PFSK-1 (cell line): Measurements from ENCODE around the gene OAS3.

Experiments
- FOXP2 ChIP-seq: optimal IDR thresholded peaks from 2 replicates; pipeline ENCODE3; 2011; ENCODE audit warnings: borderline replicate concordance, control low read depth, inconsistent platforms; ENCODE audit not compliant: insufficient read depth; ENCODE audit errors: extremely low read length, extremely low read depth
- POLR2AphosphoS5 ChIP-seq: IDR thresholded peaks from 2 replicates; pipeline ENCODE4 v1.6.1; 2012; ENCODE audit warnings: low read depth, mild to moderate bottlenecking, control low read depth, low read length, moderate library complexity
- REST ChIP-seq, 2 experiments: IDR thresholded peaks; 2 replicates each; pipeline versions ENCODE4 v1.6.1 to v1.8.0; 2011 to 2012; ENCODE audit warnings: low read depth in 2 of 2, low read length in 2 of 2, control low read depth in 1 of 2, inconsistent platforms in 1 of 2, mild to moderate bottlenecking in 1 of 2, moderate library complexity in 1 of 2; ENCODE audit not compliant: insufficient read depth in 1 of 2
- SIN3A ChIP-seq: IDR thresholded peaks from 2 replicates; pipeline ENCODE4 v1.6.1; 2012; ENCODE audit warnings: mild to moderate bottlenecking, low read length, moderate library complexity, borderline replicate concordance; ENCODE audit not compliant: insufficient read depth
- TAF1 ChIP-seq: IDR thresholded peaks from 2 replicates; pipeline ENCODE4 v1.6.1; 2012; ENCODE audit warnings: low read length, control low read depth, borderline replicate concordance; ENCODE audit not compliant: insufficient read depth

The OAS3 gene

GRCh38 chr12:112989806-112990205, 51.5 kb downstream of the OAS3 start:
- no peak for TF ChIP-seq POLR2AphosphoS5
- TF ChIP-seq SIN3A: no peak

- TF ChIP-seq TAF1 (no peak), FOXP2 (no peak)
These were observed 54.5 kb downstream of the OAS3 start for GRCh38 chr12:112992541-112993398.

- TF ChIP-seq FOXP2 (no peak), POLR2AphosphoS5 (no peak), REST (IDR thresholded peaks at IDR 0.05; ENCODE audit: insufficient read depth in 1 of 2, low read depth in 2 of 2, low read length in 2 of 2) (no peak), TAF1 (no peak), SIN3A (no peak)
These were observed 56.7 kb downstream of the OAS3 start for GRCh38 chr12:112995008-112995407.

DNA sequence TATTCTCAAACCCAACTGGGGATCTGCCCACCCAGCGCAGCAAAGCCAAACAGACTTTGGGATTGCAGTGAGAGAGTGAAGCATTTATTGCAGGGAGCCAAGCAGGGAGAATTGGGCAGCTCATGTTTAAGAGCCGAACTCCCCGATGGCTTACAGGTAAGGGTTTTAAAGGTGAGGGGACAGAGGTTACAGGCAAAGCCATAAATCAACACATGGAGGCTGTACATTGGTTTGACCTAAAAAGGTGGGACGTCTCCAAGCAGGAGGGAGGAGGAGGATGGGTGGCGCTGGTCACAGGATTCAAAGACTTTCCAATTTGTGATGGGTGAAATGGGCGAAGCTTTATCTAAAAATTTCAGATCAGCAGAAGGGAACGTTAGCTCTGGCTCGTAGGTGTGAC, 58.2 kb downstream of the OAS3 start:
- TF ChIP-seq REST (IDR thresholded peaks at IDR 0.05; ENCODE audit: insufficient read depth in 1 of 2, low read depth in 2 of 2, low read length in 2 of 2) (no peak), TAF1 (no peak), POLR2AphosphoS5 (no peak), SIN3A (no peak), FOXP2 (no peak)

DNA sequence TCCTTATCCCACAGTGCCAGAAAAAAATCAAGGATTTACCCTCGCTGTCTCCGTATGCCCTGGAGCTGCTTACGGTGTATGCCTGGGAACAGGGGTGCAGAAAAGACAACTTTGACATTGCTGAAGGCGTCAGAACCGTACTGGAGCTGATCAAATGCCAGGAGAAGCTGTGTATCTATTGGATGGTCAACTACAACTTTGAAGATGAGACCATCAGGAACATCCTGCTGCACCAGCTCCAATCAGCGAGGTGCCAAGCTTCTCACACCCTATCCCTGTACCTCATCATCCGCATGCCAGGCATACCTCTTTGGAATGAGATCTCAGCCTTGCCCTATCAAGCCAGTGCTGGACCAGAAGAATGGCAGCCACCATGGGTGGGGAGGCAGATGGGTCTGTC, 59.2 kb downstream of the OAS3 start:
- TF ChIP-seq TAF1: no peak
- TF ChIP-seq REST (IDR thresholded peaks at IDR 0.05; ENCODE audit: insufficient read depth in 1 of 2, low read depth in 2 of 2, low read length in 2 of 2): no peak
- no peak for TF ChIP-seq POLR2AphosphoS5

GRCh38 chr12:112998987-112999767, 60.9 kb downstream of the OAS3 start:
- TF ChIP-seq POLR2AphosphoS5 (no peak), FOXP2 (no peak), REST (IDR thresholded peaks at IDR 0.05; ENCODE audit: insufficient read depth in 1 of 2, low read depth in 2 of 2, low read length in 2 of 2) (no peak), TAF1 (no peak), SIN3A (no peak)
